Activated CD4-positive, alpha-beta T cell treated with anti-CD3 and anti-CD28 coated beads, Interleukin-2, amount 50 U/mL, for 16 hours (primary cell): ENCODE data around the gene NRSN2.
"Not testable (repeated sequence)": the region's sequence is repeated elsewhere in the genome, so short reads cannot be mapped to it uniquely, and the experiment has no call there.

Source experiments
- DNase-seq: peaks from one replicate; pipeline ENCODE4 v3.0.0-alpha.2; 2020

NRSN2 gene

GRCh38 chr20:325045-325888, 21.6 kb upstream of the NRSN2 start, which contains the start of gene SOX12:
Gene SOX12 (plus strand): TSS chr20:325552. CDS start chr20:325925, 373 bp downstream.
- peak; percentile 97 for DNase-seq

GRCh38 chr20:325889-326644, 20.8 kb upstream of the NRSN2 start:
- peak; percentile 35 for DNase-seq

- no peak for DNase-seq
These were observed 20.2 kb upstream of the NRSN2 start for GRCh38 chr20:326645-327185.

GRCh38 chr20:327186-328026, 19.5 kb upstream of the NRSN2 start:
- peak; percentile 68 for DNase-seq

GRCh38 chr20:328027-328974, 18.6 kb upstream of the NRSN2 start:
- no peak for DNase-seq

- DNase-seq: no peak
These were observed 17.8 kb upstream of the NRSN2 start for GRCh38 chr20:328975-329695.

- DNase-seq: no peak
These were observed 17.1 kb upstream of the NRSN2 start for GRCh38 chr20:329851-330232.

- DNase-seq: peak; percentile 70
These were observed 16.4 kb upstream of the NRSN2 start for GRCh38 chr20:330233-331149.

- no peak for DNase-seq
These were observed 12.3 kb upstream of the NRSN2 start for GRCh38 chr20:334578-334977.

GRCh38 chr20:336040-336439, 10.9 kb upstream of the NRSN2 start:
- not testable (repeated sequence) for DNase-seq

GRCh38 chr20:341682-342081, 5.2 kb upstream of the NRSN2 start:
- peak; percentile 34 for DNase-seq

- no peak for DNase-seq
These were observed 3.8 kb upstream of the NRSN2 start for GRCh38 chr20:343107-343506.

- DNase-seq: no peak
These were observed 775 bp upstream of the NRSN2 start for GRCh38 chr20:346033-346639.

GRCh38 chr20:347317-347639, 367 bp downstream of the NRSN2 start:
- no peak for DNase-seq

- DNase-seq: peak; percentile 71
These were observed 951 bp downstream of the NRSN2 start for GRCh38 chr20:347640-348484.

- DNase-seq: no peak
These were observed 2.3 kb downstream of the NRSN2 start for GRCh38 chr20:348972-349841.

GRCh38 chr20:353166-353565, 6.3 kb downstream of the NRSN2 start:
- DNase-seq: no peak
